Ovary (tissue), 9 donors: Measurements from ENCODE around the gene CLEC5A. TPM values are rescaled to one million over a fixed set of nuclear protein-coding genes. Genes with fewer than 3 reads are reported as not detected.

Source experiments
- DNase-seq, 5 donors: peaks; one replicate each; pipeline ENCODE4 v3.0.0-alpha.2; 2019 to 2020
- H3K27ac ChIP-seq, 2 donors: fragments of 200-600 bp; one replicate each; pipeline versions ENCODE4 v1.5.1 to v1.8.0; 2019 to 2022
- H3K27me3 ChIP-seq: fragments of 200-600 bp; one replicate; pipeline ENCODE4 v1.8.0; 2022
- H3K36me3 ChIP-seq: fragments of 200-600 bp; sonication (generic); one replicate; pipeline ENCODE4 v1.5.1; 2019
- H3K4me1 ChIP-seq: one replicate; pipeline ENCODE4 v1.8.1; 2013; ENCODE audit warnings: mild to moderate bottlenecking, moderate library complexity; ENCODE audit not compliant: insufficient read depth
- H3K4me3 ChIP-seq: fragments of 200-600 bp; sonication (generic); one replicate; pipeline ENCODE4 v1.5.1; 2017
- H3K9me3 ChIP-seq, 2 donors: fragments of 200-600 bp in 1 of 2; sonication (generic) in 1 of 2; one replicate each; pipeline versions ENCODE4 v1.5.1 to v1.8.1; 2013 to 2019; ENCODE audit warnings: mild to moderate bottlenecking in 1 of 2, moderate library complexity in 1 of 2
- CTCF ChIP-seq, 3 donors: fragments of 450-650 bp in 2 of 3; fragments of 200-600 bp in 1 of 3; IDR thresholded peaks; one replicate each; pipeline versions ENCODE4 v1.5.1 to v1.8.0; 2016 to 2022; ENCODE audit warnings: antibody characterized with exemption in 3 of 3, mild to moderate bottlenecking in 1 of 3
- EP300 ChIP-seq: sonication (generic); formaldehyde crosslinking; IDR thresholded peaks from one replicate; pipeline ENCODE4 v1.6.1; 2017; ENCODE audit warnings: antibody characterized with exemption
- POLR2A ChIP-seq: fragments of 450-650 bp; IDR thresholded peaks from one replicate; pipeline ENCODE4 v1.6.1; 2017; ENCODE audit warnings: antibody characterized with exemption, mild to moderate bottlenecking, moderate library complexity
- WGBS, 3 donors: extraction: QIAGEN DNeasy Blood & Tissue Kit in 1 of 3; methylation state at CpG; one replicate each; pipeline versions ENCODE4 v1.1.5 to v1.1.7; 2013 to 2017; 5-methylcytosine and 5-hydroxymethylcytosine counted together
- intact Hi-C, 4 donors: fragments of 100-400 bp; cut with DNase I; formaldehyde crosslinking; loops; one replicate each; pipeline versions ENCODE4 v1.11.0 to v1.15.1; 2022 to 2023
- polyA plus RNA-seq, 2 donors: library from polyadenylated mRNA; stranded (reverse); fragments of 200-250 nt in 1 of 2; fragments of 350-450 nt in 1 of 2; fragmentation: Illumina TruSeq in 1 of 2; extraction: RNeasy Lipid Tissue Mini Kit (QIAGEN cat#74804) in 1 of 2; gene quantifications; one replicate each; pipeline ENCODE4 v1.2.3, GENCODE V29; 2013 to 2014
- total RNA-seq, 7 donors: library from RNA; depleted of rRNA in 2 of 7; stranded (reverse); fragments of >200 nt in 2 of 7; fragmentation: NEBNext Ultra II Directional in 3 of 7; extraction: Animal tissue kit (Norgen Biotek cat#: 25700) in 3 of 7; gene quantifications; one replicate each; pipeline versions ENCODE4 v1.1.0 to v1.2.4, GENCODE V29; 2016 to 2023
- donor health status: DM: no; HTN: no; CAD: no; lungs with moderate emphysema.
- donor health status: DM: no; HTN: no; CAD: no.
- donor health status: Bipolar disorder and iron deficiency.
- donor health status: DM: yes; HTN: yes; CAD: no.
- donor health status: DM: no; HTN: no; CAD: no.
- donor health status: DM: yes; HTN: yes; CAD: no.

Gene CLEC5A
- total and polyA plus RNA-seq, 9 donors: 0.31 to 3.5 (median 0.64) TPM

DNA sequence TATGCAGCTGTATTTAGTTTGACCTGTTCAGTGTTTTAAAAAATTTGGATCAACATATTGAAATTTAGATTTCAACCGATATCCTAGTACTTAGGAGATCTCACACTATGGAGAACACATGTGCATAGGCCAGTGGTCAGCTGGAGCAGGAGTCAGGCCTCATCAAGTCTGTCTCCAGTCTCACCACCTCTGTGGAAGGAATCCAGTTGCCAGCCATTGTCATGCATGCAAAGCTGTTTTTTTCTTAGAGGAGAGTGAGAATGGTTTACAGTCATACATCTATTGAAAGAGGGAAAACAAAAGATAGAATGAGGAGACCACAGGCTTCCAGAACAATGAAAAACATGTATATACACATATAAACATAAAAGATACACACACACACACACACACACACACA lies 7.6 kb upstream of the CLEC5A start:
- Histone ChIP-seq H3K4me1 (no peaks in the 10 kb centered on the region), H3K4me3 (no peak overlapping the region), H3K36me3 (no peaks in the 10 kb centered on the region), H3K27ac (no peak overlapping the region), H3K9me3 (peaks cover 0 to 3% of the 10 kb centered on the region in 2 donors), H3K27me3 (no peaks in the 10 kb centered on the region)
- intact Hi-C loops: no loop called here
- 71 to 96% (median 82%) methylated on average over 1 of the region's 1 CpG for WGBS, 3 donors
- DNase-seq: no peak
- TF ChIP-seq EP300 (no peak), CTCF (IDR thresholded peaks at IDR 0.05) (no peak), POLR2A (no peak)

DNA sequence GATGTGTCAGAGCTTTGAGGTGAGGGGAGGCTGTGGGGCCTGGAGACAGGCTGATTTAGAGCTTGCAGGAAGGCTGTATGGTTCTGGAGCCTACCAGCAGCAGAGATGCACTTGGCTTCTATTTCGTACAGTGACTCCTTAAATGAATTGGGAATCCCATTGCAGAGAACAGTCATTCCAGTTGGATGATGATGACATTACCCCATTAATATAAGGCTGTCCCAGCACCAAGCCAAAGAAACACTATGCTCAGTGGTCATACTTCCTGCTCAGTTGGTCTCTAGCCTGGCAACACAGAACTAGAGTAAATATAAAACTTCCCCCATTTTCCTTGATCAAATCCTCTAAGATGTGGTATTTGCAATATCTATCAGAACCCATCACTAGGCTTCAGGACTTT lies 5.7 kb upstream of the CLEC5A start:
- 83 to 88% (median 85%) methylated on average over 1 of the region's 1 CpG for WGBS, 3 donors
- Histone ChIP-seq H3K9me3 (peaks cover 0 to 3% of the 10 kb centered on the region in 2 donors), H3K4me1 (no peaks in the 10 kb centered on the region), H3K4me3 (no peak overlapping the region), H3K27ac (no peak overlapping the region), H3K27me3 (no peaks in the 10 kb centered on the region), H3K36me3 (no peaks in the 10 kb centered on the region)
- intact Hi-C loops: no loop called here
- no peak for DNase-seq
- TF ChIP-seq CTCF (IDR thresholded peaks at IDR 0.05) (no peak), EP300 (no peak), POLR2A (no peak)

GRCh38 chr7:141950806-141951205 lies 4.0 kb upstream of the CLEC5A start:
- Histone ChIP-seq H3K4me1 (no peaks in the 10 kb centered on the region), H3K27ac (no peak overlapping the region), H3K27me3 (no peaks in the 10 kb centered on the region), H3K9me3 (peaks cover 0 to 3% of the 10 kb centered on the region in 2 donors), H3K36me3 (no peaks in the 10 kb centered on the region), H3K4me3 (no peak overlapping the region)
- no peak for TF ChIP-seq CTCF (IDR thresholded peaks at IDR 0.05)
- no peak for TF ChIP-seq POLR2A
- no peak for TF ChIP-seq EP300
- intact Hi-C loops: no loop called here
- WGBS, 3 donors: 76 to 93% (median 82%) methylated on average over 1 of the region's 1 CpG
- DNase-seq: no peak

DNA sequence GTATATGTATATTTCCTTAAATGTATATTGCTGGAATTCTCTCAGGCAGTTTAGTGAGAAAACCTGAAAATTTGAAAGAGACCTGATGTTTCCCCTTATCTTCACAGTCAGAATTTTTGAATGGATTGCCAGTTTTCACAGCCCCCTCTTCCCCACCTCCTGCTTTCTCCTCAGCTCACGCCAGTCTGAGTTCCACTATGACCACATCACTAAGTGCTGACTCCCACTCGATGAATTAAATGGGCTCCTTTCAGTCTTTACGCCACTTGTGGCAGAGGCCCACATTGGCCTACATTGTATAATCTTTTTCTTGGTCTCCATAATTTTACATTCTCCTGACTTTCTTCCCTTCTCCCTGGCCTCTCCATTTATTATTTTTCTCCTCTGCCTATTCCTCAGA lies 3.1 kb upstream of the CLEC5A start:
- Histone ChIP-seq H3K4me3 (no peak overlapping the region), H3K36me3 (no peaks in the 10 kb centered on the region), H3K4me1 (no peaks in the 10 kb centered on the region), H3K27ac (no peak overlapping the region), H3K27me3 (no peaks in the 10 kb centered on the region), H3K9me3 (peaks cover 0 to 3% of the 10 kb centered on the region in 2 donors)
- intact Hi-C loops: no loop called here
- TF ChIP-seq CTCF (IDR thresholded peaks at IDR 0.05) (no peak), POLR2A (no peak), EP300 (no peak)
- 67 to 76% (median 72%) methylated on average over 3 of the region's 3 CpGs for WGBS, 3 donors
- no peak for DNase-seq
